ENCODE data around the gene CROCC2. TPM values are rescaled to one million over a fixed set of nuclear protein-coding genes. Genes with fewer than 3 reads are reported as not detected.

The CROCC2 gene
- total RNA-seq, 4 donors from 2014 or later: not detected

DNA sequence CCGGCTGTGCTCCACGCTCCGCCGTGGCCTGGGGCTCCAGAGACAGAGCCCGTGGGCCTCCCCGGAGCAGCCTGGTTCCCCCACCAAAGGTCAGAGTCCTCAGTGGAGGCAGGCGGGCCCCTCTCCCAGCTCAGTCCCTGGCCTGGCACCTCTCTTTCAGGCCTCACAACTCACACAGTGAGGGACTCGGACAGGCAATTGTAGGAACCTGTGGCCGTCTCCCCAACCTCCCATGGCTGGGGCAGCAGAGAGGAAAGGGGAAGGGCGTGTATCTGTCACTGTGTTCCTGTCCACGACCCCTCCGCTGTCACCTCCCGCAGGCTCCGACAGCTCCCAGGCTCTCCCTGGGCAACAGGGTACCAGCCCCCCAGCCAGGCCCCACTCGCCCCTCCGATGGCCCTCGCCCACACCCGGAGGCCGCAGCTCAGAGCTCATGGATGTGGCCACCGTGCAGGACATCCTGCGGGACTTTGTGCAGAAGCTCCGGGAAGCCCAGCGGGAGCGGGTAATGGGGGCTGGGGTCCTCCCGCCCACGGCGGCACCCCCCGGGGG, 59.8 kb downstream of the CROCC2 start:
- Histone ChIP-seq H3K4me1 (peaks cover 0 to 6% (median 0%) of the 10 kb centered on the region in 4 donors), H3K9me3 (no peaks in the 10 kb centered on the region), H3K4me3 (no peak overlapping the region), H3K27ac (no peak overlapping the region), H3K27me3 (no peaks in the 10 kb centered on the region), H3K36me3 (no peaks in the 10 kb centered on the region)
- intact Hi-C loops (cut with DNase I; ENCODE audit: low total_unique reads) (no loop called here), in situ Hi-C loops (cut with MboI; ENCODE audit: low pct_ligation_motif_present in 1 of 4, low pct_unique_long_range_greater_than_20kb in 1 of 4, low sequenced_read_pairs in 3 of 4) (no loop called here)
- TF ChIP-seq POLR2AphosphoS5 (IDR thresholded peaks at IDR 0.05): no peak
- TF ChIP-seq, protein P1, sequence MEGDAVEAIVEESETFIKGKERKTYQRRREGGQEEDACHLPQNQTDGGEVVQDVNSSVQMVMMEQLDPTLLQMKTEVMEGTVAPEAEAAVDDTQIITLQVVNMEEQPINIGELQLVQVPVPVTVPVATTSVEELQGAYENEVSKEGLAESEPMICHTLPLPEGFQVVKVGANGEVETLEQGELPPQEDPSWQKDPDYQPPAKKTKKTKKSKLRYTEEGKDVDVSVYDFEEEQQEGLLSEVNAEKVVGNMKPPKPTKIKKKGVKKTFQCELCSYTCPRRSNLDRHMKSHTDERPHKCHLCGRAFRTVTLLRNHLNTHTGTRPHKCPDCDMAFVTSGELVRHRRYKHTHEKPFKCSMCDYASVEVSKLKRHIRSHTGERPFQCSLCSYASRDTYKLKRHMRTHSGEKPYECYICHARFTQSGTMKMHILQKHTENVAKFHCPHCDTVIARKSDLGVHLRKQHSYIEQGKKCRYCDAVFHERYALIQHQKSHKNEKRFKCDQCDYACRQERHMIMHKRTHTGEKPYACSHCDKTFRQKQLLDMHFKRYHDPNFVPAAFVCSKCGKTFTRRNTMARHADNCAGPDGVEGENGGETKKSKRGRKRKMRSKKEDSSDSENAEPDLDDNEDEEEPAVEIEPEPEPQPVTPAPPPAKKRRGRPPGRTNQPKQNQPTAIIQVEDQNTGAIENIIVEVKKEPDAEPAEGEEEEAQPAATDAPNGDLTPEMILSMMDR (IDR thresholded peaks at IDR 0.05): no peak
- no peak for TF ChIP-seq EP300 (IDR thresholded peaks at IDR 0.05; ENCODE audit: low read depth)
- no peak for TF ChIP-seq POLR2A (IDR thresholded peaks at IDR 0.05)
- DNase-seq: no peak
- 86% methylated on average over 27 of the region's 28 CpGs; no CpG with 5 or more reads in 1 of the 2 donors for WGBS, 2 donors (ENCODE audit: low coverage in 1 of 2)

DNA sequence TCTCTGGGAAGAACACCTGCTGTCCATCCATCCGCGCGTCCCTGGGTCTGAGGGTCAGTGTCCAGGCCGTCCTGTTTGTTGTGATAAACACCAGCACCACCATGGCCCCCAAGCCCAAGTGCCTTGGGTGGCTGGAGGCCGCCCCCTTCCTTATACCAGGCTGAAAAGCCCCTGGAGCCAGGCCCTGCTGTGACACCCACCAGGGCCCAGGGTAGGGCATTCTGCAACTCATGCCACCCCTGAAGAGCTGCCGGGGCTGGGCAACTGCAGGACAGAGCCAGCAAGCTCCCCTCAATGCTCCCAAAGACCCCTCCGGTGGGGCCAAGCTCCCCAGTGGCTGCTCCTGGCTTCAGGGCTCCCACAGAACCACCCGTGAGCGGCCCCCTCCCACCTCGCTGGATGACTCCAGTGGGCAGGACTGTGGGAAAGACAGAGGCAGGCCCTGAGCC, 60.3 kb downstream of the CROCC2 start:
- no peaks in the 10 kb centered on the region for H3K36me3 ChIP-seq
- H3K27ac ChIP-seq: no peak overlapping the region
- WGBS, 2 donors (ENCODE audit: low coverage in 1 of 2): 85% methylated on average over 10 of the region's 10 CpGs; no CpG with 5 or more reads in 1 of the 2 donors
- H3K4me1 ChIP-seq: peaks cover 0 to 6% (median 0%) of the 10 kb centered on the region in 4 donors
- no peak overlapping the region for H3K4me3 ChIP-seq
- H3K27me3 ChIP-seq: no peaks in the 10 kb centered on the region
- no peak for DNase-seq
- no peaks in the 10 kb centered on the region for H3K9me3 ChIP-seq
- intact Hi-C loops (cut with DNase I; ENCODE audit: low total_unique reads) (no loop called here), in situ Hi-C loops (cut with MboI; ENCODE audit: low pct_ligation_motif_present in 1 of 4, low pct_unique_long_range_greater_than_20kb in 1 of 4, low sequenced_read_pairs in 3 of 4) (no loop called here)
- TF ChIP-seq, protein P1 (IDR thresholded peaks at IDR 0.05): no peak
- TF ChIP-seq EP300 (IDR thresholded peaks at IDR 0.05; ENCODE audit: low read depth) (no peak), POLR2A (IDR thresholded peaks at IDR 0.05) (no peak), POLR2AphosphoS5 (IDR thresholded peaks at IDR 0.05) (no peak)

DNA sequence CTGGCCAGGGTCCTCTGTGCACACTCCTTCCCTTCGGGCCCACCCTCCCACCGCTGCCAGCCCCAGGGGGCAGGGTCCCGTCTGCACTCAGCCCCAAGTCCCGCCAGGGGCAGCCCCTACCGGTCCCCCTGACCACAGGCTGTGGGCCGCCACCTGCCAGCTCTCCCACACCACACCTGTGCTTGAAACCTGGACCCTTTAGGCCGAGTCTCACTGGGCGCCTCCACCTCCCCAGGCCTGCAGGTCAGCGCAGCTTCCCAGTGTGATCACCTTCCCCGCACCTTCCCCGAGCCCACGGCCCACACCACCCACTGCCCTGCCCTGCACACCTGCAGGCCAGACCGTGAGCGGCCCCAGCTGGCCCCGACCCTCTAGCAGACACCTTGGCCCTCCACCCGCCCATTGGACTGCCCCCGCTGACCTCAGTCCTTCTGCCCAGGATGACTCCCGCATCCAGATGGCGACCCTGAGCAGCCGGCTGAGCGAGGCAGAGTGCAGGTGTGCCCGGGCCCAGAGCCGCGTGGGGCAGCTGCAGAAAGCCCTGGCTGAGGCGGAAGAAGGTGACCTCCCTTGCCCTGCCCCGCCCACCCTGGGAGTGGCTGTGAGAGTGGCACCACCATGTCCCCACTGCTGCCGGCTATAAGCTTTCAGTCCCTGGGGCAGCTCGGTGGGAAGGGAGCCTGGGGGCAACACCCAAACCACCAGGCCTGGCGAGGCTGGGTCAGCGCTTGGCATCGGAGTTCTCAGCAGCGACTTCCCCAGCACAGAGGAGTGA, 61.0 kb downstream of the CROCC2 start:
- peaks cover 1% of the 10 kb centered on the region for H3K27me3 ChIP-seq
- no peaks in the 10 kb centered on the region for H3K9me3 ChIP-seq
- TF ChIP-seq, protein P1 (IDR thresholded peaks at IDR 0.05): no peak
- TF ChIP-seq POLR2AphosphoS5 (IDR thresholded peaks at IDR 0.05): no peak
- no peak for TF ChIP-seq POLR2A (IDR thresholded peaks at IDR 0.05)
- no peak for TF ChIP-seq EP300 (IDR thresholded peaks at IDR 0.05; ENCODE audit: low read depth)
- in situ Hi-C loops (cut with MboI; ENCODE audit: low pct_ligation_motif_present in 1 of 4, low pct_unique_long_range_greater_than_20kb in 1 of 4, low sequenced_read_pairs in 3 of 4): no loop called here
- H3K36me3 ChIP-seq: no peaks in the 10 kb centered on the region
- DNase-seq: peak; percentile 21
- no peak overlapping the region for H3K27ac ChIP-seq
- peaks cover 0 to 6% (median 0%) of the 10 kb centered on the region in 4 donors for H3K4me1 ChIP-seq
- intact Hi-C loops (cut with DNase I; ENCODE audit: low total_unique reads): no loop called here
- H3K4me3 ChIP-seq: no peak overlapping the region
- 66% methylated on average over 28 of the region's 32 CpGs; no CpG with 5 or more reads in 1 of the 2 donors for WGBS, 2 donors (ENCODE audit: low coverage in 1 of 2)

DNA sequence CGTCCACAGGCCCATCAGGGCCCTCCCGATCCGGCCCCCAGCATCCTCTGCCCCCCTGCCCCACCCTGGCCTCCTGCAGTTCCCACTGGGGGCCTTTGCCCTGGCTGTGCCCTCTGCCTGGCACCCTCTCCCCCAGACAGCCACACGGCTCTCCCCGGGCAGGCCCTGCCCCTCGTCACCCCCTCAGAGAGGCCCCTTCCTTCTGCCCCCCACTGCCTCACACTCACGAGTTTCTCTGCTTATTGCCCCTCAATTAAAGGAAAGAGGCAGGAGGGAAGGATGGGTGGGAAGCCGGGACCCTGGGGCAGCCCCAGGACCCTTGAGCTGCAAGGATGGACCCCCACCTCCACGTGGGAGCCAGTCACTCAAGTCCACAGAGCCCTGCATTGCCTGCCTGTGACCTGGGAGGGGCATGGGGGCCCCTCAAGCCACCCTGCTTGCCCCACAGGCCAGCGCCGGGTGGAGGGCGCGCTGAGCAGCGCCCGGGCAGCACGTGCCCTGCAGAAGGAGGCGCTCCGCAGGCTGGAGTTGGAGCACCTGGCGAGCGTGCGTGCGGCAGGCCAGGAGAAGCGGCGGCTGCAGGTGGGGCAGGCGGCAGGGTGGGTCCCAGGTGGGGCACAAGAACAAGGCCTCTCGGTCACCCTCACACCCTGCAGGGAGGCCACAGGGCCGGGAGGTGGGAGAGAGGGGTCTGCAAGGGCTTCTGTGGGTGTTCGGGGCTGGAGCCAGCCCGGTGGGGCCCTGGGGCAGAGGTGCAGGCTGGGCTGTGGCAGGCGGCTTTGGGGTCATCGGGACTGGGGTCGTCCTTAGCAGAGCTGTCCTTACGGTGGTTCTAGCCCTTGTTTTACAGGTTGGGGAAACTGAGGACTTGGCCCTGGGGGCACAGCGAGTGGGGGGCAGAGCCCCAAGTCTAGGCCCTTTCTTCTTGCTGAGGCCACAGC, 61.8 kb downstream of the CROCC2 start:
- no peak for DNase-seq
- peaks cover 10% of the 10 kb centered on the region for H3K27me3 ChIP-seq
- no peaks in the 10 kb centered on the region for H3K4me1 ChIP-seq
- 91% methylated on average over 34 of the region's 34 CpGs; no CpG with 5 or more reads in 1 of the 2 donors for WGBS, 2 donors (ENCODE audit: low coverage in 1 of 2)
- no peaks in the 10 kb centered on the region for H3K36me3 ChIP-seq
- no peak overlapping the region for H3K27ac ChIP-seq
- in situ Hi-C loops (cut with MboI; ENCODE audit: low pct_ligation_motif_present in 1 of 4, low pct_unique_long_range_greater_than_20kb in 1 of 4, low sequenced_read_pairs in 3 of 4): no loop called here
- intact Hi-C loops (cut with DNase I; ENCODE audit: low total_unique reads): no loop called here
- no peak overlapping the region for H3K4me3 ChIP-seq
- no peaks in the 10 kb centered on the region for H3K9me3 ChIP-seq
- TF ChIP-seq, protein P1 (IDR thresholded peaks at IDR 0.05): no peak
- TF ChIP-seq POLR2AphosphoS5 (IDR thresholded peaks at IDR 0.05) (no peak), EP300 (IDR thresholded peaks at IDR 0.05; ENCODE audit: low read depth) (no peak), POLR2A (IDR thresholded peaks at IDR 0.05) (no peak)
